Mucosa of descending colon (tissue), 3 donors: ENCODE results near the gene TJP1. TPM values are rescaled to one million over a fixed set of nuclear protein-coding genes. Genes with fewer than 3 reads are reported as not detected.
A peak's percentile ranks its signal among the peaks of the same experiment; 100 is the strongest.
"Not testable (repeated sequence)": the region's sequence is repeated elsewhere in the genome, so short reads cannot be mapped to it uniquely, and the experiment has no call there.

Experiments
- ATAC-seq: fragments of 200-7000 bp; cut with Tn5 transposase; one replicate; pipeline ENCODE4 v1.9.1; 2020; ENCODE audit warnings: mild to moderate bottlenecking, moderate library complexity
- DNase-seq, 3 donors: peaks; one replicate each; pipeline ENCODE4 v3.0.0-alpha.2; 2020
- H3K36me3 ChIP-seq: fragments of 200-600 bp; one replicate; pipeline ENCODE4 v1.8.0; 2021; ENCODE audit warnings: low read depth, mild to moderate bottlenecking
- H3K4me1 ChIP-seq: fragments of 200-600 bp; one replicate; pipeline ENCODE4 v1.8.0; 2021; ENCODE audit warnings: low read depth, mild to moderate bottlenecking
- H3K4me3 ChIP-seq: fragments of 200-600 bp; one replicate; pipeline ENCODE4 v1.8.0; 2021; ENCODE audit warnings: mild to moderate bottlenecking
- H3K9me3 ChIP-seq: fragments of 200-600 bp; one replicate; pipeline ENCODE4 v1.8.0; 2021; ENCODE audit warnings: mild to moderate bottlenecking
- CTCF ChIP-seq: fragments of 200-600 bp; IDR thresholded peaks from one replicate; pipeline ENCODE4 v1.8.0; 2022; ENCODE audit warnings: antibody characterized with exemption, mild to moderate bottlenecking
- intact Hi-C, 2 donors: fragments of 100-400 bp; cut with DNase I in 1 of 2; cut with micrococcal nuclease in 1 of 2; formaldehyde crosslinking; loops; one replicate each; pipeline versions ENCODE4 v1.11.0 to v1.11.1; 2022; cut with DNase I, micrococcal nuclease
- total RNA-seq, 3 donors: library from RNA; stranded (reverse); fragmentation: NEBNext Ultra II Directional in 2 of 3; extraction: Animal tissue kit (Norgen Biotek cat#: 25700) in 2 of 3; gene quantifications; one replicate each; pipeline versions ENCODE4 v1.2.1 to v1.2.4, GENCODE V29; 2021 to 2023
- donor health status: DM: no; HTN: no; CAD: no; lungs with moderate emphysema.
- donor health status: DM: no; HTN: no; CAD: no.
- donor health status: DM: no; HTN: yes; CAD: no.

Gene TJP1
- total RNA-seq, 3 donors from 2014 or later: 78.8 to 129 (median 86.9) TPM

GRCh38 chr15:29765234-29765841 is 56.9 kb downstream of the TJP1 start:
- Histone ChIP-seq H3K4me1 (no peaks in the 10 kb centered on the region), H3K9me3 (no peaks in the 10 kb centered on the region), H3K4me3 (no peak overlapping the region), H3K36me3 (no peaks in the 10 kb centered on the region)
- ATAC-seq (no peak), DNase-seq (no peak)
- intact Hi-C loops: no loop called here
- TF ChIP-seq CTCF: no peak

GRCh38 chr15:29759596-29759995 is 62.7 kb downstream of the TJP1 start:
- Histone ChIP-seq H3K4me3 (no peak overlapping the region), H3K4me1 (peaks cover 7% of the 10 kb centered on the region), H3K9me3 (no peaks in the 10 kb centered on the region), H3K36me3 (no peaks in the 10 kb centered on the region)
- DNase-seq (no peak), ATAC-seq (no peak)
- intact Hi-C loops: no loop called here
- TF ChIP-seq CTCF: no peak

- Histone ChIP-seq H3K4me3 (no peak overlapping the region), H3K9me3 (no peaks in the 10 kb centered on the region), H3K4me1 (peaks cover 7% of the 10 kb centered on the region), H3K36me3 (no peaks in the 10 kb centered on the region)
- intact Hi-C loops: no loop called here
- no peak for TF ChIP-seq CTCF
- ATAC-seq: peak; percentile 36
- DNase-seq: no peak
These were observed 65.7 kb downstream of the TJP1 start for GRCh38 chr15:29756358-29757267.

GRCh38 chr15:29754009-29754408 is 68.3 kb downstream of the TJP1 start:
- intact Hi-C loops, H3K9me3 ChIP-seq, DNase-seq, H3K4me3 ChIP-seq, H3K36me3 ChIP-seq, ATAC-seq, H3K4me1 ChIP-seq: not testable (repeated sequence)

GRCh38 chr15:29753506-29753905 is 68.8 kb downstream of the TJP1 start:
- DNase-seq (no peak), ATAC-seq (no peak)
- H3K4me1 ChIP-seq: peaks cover 7% of the 10 kb centered on the region
- no peaks in the 10 kb centered on the region for H3K9me3 ChIP-seq
- no peak for TF ChIP-seq CTCF
- H3K4me3 ChIP-seq: no peak overlapping the region
- no peaks in the 10 kb centered on the region for H3K36me3 ChIP-seq
- intact Hi-C loops: no loop called here

GRCh38 chr15:29750754-29751153 is 71.5 kb downstream of the TJP1 start:
- Histone ChIP-seq H3K36me3 (no peaks in the 10 kb centered on the region), H3K9me3 (no peaks in the 10 kb centered on the region), H3K4me3 (no peak overlapping the region), H3K4me1 (no peaks in the 10 kb centered on the region)
- DNase-seq: no peak
- no peak for TF ChIP-seq CTCF
- intact Hi-C loops: no loop called here
- no peak for ATAC-seq
